ENCODE data around the gene CDK2.

CDK2 gene

GRCh38 chr12:55937981-55938380 lies 28.6 kb upstream of the CDK2 start:
- no peak for DNase-seq (ENCODE audit: low read depth in 2 of 2)

GRCh38 chr12:55938826-55939501 lies 27.7 kb upstream of the CDK2 start:
- DNase-seq (ENCODE audit: low read depth in 2 of 2) = no peak

- peak; percentile 55 to 68 for DNase-seq (ENCODE audit: low read depth in 2 of 2)
These were observed 26.4 kb upstream of the CDK2 start for GRCh38 chr12:55940065-55940732.

- no peak for DNase-seq (ENCODE audit: low read depth in 2 of 2)
These were observed 24.6 kb upstream of the CDK2 start for GRCh38 chr12:55942055-55942454.

GRCh38 chr12:55942577-55943136 lies 24.0 kb upstream of the CDK2 start:
- no peak for DNase-seq (ENCODE audit: low read depth in 2 of 2)

GRCh38 chr12:55946553-55946952 lies 20.1 kb upstream of the CDK2 start:
- DNase-seq (ENCODE audit: low read depth in 2 of 2) = no peak

- no peak for DNase-seq (ENCODE audit: low read depth in 2 of 2)
These were observed 11.3 kb upstream of the CDK2 start for GRCh38 chr12:55955344-55955743.

GRCh38 chr12:55955800-55956508 lies 10.7 kb upstream of the CDK2 start:
- no peak for DNase-seq (ENCODE audit: low read depth in 2 of 2)

GRCh38 chr12:55957106-55957859 lies 9.3 kb upstream of the CDK2 start:
- no peak for DNase-seq (ENCODE audit: low read depth in 2 of 2)

- no peak for DNase-seq (ENCODE audit: low read depth in 2 of 2)
These were observed 2.9 kb upstream of the CDK2 start for GRCh38 chr12:55963760-55964159.

GRCh38 chr12:55965240-55965639 lies 1.4 kb upstream of the CDK2 start:
- DNase-seq (ENCODE audit: low read depth in 2 of 2) = no peak

- no peak for DNase-seq (ENCODE audit: low read depth in 2 of 2)
These were observed 656 bp upstream of the CDK2 start, which contains the start of gene PMEL for GRCh38 chr12:55965941-55966407. TSS of gene PMEL (minus strand) at chr12:55966042. CDS start at chr12:55966011, 31 bp downstream.

GRCh38 chr12:55969356-55969755 lies 2.7 kb downstream of the CDK2 start:
- no peak for DNase-seq (ENCODE audit: low read depth in 2 of 2)

GRCh38 chr12:55970775-55971174 lies 4.1 kb downstream of the CDK2 start:
- DNase-seq (ENCODE audit: low read depth in 2 of 2) = no peak

- no peak for DNase-seq (ENCODE audit: low read depth in 2 of 2)
These were observed 5.4 kb downstream of the CDK2 start for GRCh38 chr12:55972042-55972441.

GRCh38 chr12:55972456-55972855 lies 5.8 kb downstream of the CDK2 start:
- no peak for DNase-seq (ENCODE audit: low read depth in 2 of 2)

- DNase-seq (ENCODE audit: low read depth in 2 of 2) = no peak
These were observed 6.4 kb downstream of the CDK2 start for GRCh38 chr12:55972911-55973598.

- peak; percentile 87 to 95 for DNase-seq (ENCODE audit: low read depth in 2 of 2)
These were observed 7.1 kb downstream of the CDK2 start, which contains the start of gene RAB5B for GRCh38 chr12:55973599-55974307. TSS of gene RAB5B (plus strand) at chr12:55974078. CDS start at chr12:55986961, 12,883 bp downstream.

GRCh38 chr12:55974308-55974730 lies 7.7 kb downstream of the CDK2 start:
- DNase-seq (ENCODE audit: low read depth in 2 of 2) = peak in 1 of 2 donors; percentile 4

GRCh38 chr12:55978393-55978792 lies 11.8 kb downstream of the CDK2 start:
- no peak for DNase-seq (ENCODE audit: low read depth in 2 of 2)

Measured in stimulated activated CD4-positive, alpha-beta T cell treated with anti-CD3 and anti-CD28 coated beads, Interleukin-1b, Interleukin-23, amount 100 ng/mL, for 1 hour (primary cell).